Lung microvascular endothelial cell (primary cell): Measurements from ENCODE around the gene PLA2G4B. TPM values are rescaled to one million over a fixed set of nuclear protein-coding genes. Genes with fewer than 3 reads are reported as not detected.

Source experiments
- DNase-seq, 2 donors: peaks; one replicate each; pipeline versions ENCODE4 v3.0.0 to v3.0.0-alpha.2; 2010; ENCODE audit warnings: low read depth in 2 of 2
- total RNA-seq: library from RNA; depleted of rRNA; stranded (reverse); fragments of >200 nt; gene quantifications from 2 replicates; pipeline ENCODE4 v1.2.1, GENCODE V29; 2014

PLA2G4B gene
- total RNA-seq, 1 donor from 2014 or later, result 0.20 TPM

GRCh38 chr15:41869770-41870688 lies 31.4 kb downstream of the PLA2G4B start:
- DNase-seq, result no peak

GRCh38 chr15:41870689-41871081 lies 32.0 kb downstream of the PLA2G4B start:
- peak in 1 of 2 donors; percentile 18 for DNase-seq

DNA sequence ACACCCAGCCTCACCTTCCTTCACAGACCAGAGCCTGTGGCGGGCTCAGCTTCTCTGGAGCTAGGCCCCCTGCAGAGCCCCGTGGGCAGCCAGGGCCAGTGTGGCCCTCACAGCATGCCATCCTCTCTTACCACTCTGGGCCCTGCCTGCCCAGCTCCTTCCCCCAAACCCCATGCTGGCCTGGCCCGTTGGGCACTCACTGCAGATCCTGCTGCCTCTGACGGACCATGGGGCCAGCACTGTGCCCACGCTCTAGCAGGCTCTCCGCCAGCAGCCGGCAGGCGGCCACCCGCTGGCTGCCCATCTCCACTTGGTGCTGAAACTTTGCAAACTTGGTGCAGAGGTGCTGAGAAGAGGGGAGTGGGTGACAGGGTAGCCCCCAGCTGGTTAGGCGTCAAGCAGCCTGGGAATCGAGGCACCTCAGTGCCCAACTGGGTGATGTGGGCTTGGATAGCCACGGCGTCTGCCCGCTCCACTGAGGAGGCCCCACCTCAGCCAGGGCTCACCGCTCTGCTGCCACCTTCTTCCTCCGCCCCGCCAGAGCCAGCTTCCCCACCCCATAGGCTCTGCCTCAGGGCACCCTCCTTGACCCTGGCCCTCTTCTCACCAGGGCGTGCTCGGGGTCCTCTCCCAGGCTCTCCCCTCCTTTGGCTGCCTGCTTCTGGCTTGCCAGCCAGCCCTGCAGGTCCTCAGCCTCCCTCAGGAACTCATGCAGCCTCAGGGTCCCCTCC lies 32.7 kb downstream of the PLA2G4B start:
- DNase-seq, result no peak

DNA sequence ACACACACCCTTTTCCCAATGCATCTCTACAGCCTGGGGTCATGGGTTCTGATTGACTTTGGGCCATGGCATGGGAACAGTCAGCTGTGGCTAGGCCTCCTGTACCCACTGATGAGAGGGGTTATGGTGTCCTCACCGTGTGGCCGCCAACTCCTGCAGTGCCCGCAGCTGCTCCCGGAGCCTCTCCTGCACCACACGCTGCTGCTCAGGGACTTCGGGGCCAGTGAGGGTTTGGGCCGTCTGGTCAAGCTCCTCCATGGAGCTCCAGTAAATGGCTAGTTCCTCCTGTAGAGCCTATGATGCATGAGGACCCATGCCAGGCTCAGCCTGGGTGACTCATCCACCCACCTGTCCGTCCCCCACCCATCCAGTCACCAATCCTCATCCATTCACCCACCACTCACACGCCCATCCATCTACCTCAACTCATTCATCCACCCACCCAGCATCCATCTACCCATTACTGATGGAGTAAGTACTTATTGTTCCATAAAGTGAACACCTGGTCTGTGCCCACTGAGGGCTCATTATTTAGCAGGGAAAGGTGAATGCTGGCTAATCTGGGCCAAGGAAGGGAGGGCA lies 33.6 kb downstream of the PLA2G4B start:
- DNase-seq, result no peak

- DNase-seq, result no peak
Measured at GRCh38 chr15:41873711-41874110, 35.1 kb downstream of the PLA2G4B start.

GRCh38 chr15:41874736-41875135 lies 36.1 kb downstream of the PLA2G4B start:
- no peak for DNase-seq

DNA sequence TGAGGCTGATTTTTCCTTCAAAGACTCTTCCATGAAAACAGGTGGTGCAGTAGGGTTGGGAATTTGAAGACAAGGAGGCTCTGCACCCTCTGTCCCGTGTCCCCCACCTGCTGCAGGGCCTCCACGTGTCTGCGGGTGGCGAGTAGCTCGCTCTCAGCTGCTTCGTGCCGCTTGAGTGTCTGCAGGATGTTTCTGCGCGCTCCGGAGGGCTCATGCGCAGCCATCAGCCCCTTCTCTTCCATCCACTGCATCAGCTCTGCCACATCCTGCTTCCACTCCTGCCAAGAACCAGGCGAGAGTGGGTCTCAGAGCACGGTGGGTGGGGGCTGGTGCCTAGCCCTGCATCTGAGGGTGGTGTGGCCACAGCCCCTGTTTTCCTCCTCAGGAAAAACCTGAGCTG lies 37.4 kb downstream of the PLA2G4B start:
- no peak for DNase-seq

- DNase-seq, result no peak
Measured at GRCh38 chr15:41876689-41877088, 38.0 kb downstream of the PLA2G4B start.

- no peak for DNase-seq
Measured at GRCh38 chr15:41877631-41878354, 39.1 kb downstream of the PLA2G4B start.

- no peak for DNase-seq
Measured at GRCh38 chr15:41878355-41878699, 39.7 kb downstream of the PLA2G4B start.

GRCh38 chr15:41879321-41879845 lies 40.7 kb downstream of the PLA2G4B start:
- no peak for DNase-seq

DNA sequence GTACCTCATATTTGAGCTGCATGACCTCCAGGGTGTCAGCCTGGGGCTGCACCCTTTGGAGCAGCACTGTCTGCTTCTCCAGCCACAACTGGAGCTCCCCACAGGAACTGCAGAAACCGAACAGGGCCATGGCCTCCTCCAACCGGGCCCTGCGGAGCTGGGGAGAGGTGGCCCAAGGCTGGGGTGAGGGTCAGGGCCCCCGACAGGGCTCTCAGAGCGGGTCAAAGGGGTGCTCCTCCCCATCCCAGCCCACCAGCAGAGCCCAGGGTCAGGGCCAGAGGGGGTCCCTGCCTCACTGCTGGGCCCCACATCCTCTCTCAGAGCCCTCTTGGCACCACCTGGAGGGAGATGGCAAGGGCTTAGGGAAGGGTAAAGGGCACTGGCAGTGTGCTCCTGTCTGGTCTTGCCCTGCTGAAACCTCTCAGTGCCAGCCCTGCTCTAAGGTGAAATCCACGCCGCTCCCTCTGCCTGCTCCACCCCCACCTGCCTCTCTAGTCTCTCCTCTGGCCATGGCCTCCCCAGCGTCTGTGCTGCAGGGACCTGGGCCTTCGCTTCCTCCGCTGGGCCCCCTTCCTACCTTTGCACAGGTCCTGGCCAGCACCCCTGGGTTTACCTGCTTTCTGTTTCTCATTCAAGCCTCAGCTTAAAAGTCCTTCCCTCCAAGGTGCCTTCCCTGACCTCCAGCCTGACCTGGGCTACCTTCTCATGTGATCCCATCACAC lies 41.7 kb downstream of the PLA2G4B start:
- DNase-seq, result no peak

GRCh38 chr15:41881086-41881485 lies 42.4 kb downstream of the PLA2G4B start:
- DNase-seq, result no peak

GRCh38 chr15:41881550-41881919 lies 42.9 kb downstream of the PLA2G4B start:
- DNase-seq, result no peak

- DNase-seq, result no peak
Measured at GRCh38 chr15:41881920-41882688, 43.5 kb downstream of the PLA2G4B start.

DNA sequence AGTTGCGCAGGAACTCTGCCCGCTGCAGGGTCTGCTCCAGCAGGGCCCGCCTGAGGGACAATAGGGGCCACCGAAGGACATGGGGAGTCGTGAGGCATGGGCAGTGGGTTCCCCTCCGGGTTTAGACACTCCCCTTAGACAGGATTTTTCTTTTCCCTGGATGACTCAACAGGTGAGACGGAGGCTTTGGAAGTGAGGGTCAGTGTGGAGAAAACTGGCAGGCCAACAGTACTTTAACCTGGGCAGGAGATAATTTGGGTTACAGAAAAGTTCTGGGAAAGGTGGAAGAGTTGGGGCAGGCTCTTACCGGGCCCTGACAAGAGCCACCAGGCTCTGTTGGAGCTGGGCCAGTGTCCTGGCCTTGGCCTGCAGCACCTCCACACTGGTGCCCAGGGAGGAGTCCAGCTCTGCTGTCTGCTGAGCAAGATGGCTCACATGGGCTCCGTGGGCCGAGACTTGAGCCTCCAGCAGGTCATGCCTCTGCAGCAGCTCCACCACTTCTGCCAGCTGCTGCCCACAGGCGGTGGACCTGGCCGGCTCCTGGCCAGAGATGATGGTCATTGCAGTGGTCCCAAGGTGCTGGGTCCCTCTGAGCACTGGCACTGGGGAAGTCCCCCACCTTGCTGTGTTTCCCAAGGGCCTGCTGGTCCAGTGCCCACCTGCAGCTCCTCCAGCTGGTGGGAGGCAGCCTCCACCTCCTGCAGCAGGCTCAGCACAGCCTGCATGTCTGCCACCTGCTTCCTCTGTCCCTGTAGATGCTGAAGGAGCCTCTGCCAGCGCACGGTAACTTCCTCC lies 44.2 kb downstream of the PLA2G4B start:
- no peak for DNase-seq

GRCh38 chr15:41883484-41883825 lies 44.8 kb downstream of the PLA2G4B start:
- DNase-seq, result no peak

DNA sequence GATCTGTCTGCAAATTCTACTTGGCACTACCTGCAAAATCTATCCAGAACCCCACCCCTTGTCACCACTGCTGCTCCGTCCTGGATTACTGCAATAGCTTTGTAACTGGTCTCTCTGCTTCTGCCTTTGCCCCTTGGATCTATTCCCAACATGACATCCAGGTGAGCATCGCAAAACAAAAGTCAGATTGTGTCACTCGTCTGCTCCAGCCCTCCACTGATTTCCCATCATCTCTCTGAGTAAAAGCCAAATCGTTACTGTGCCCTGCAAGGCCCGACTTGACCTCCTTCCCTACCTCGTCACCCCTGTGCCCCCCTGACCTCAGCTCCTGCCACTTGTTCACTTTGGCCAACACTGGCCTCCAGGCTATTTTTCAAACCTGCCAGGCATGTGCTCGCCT lies 45.8 kb downstream of the PLA2G4B start:
- no peak for DNase-seq

- DNase-seq, result no peak
Measured at GRCh38 chr15:41885321-41885720, 46.7 kb downstream of the PLA2G4B start.
